Motor neuron (in vitro differentiated cells): ENCODE measurements around the gene BATF3. TPM values are rescaled to one million over a fixed set of nuclear protein-coding genes. Genes with fewer than 3 reads are reported as not detected.

Experiments used
- ATAC-seq, 8 experiments: fragments of 200-7000 bp; cut with Tn5 transposase; replicated peaks in 6 of 8; 2 replicates each; pipeline ENCODE4 v1.8.0; 2021; ENCODE audit warnings: mild to moderate bottlenecking in 8 of 8, moderate library complexity in 8 of 8
- H3K27ac ChIP-seq, 2 donors: fragments of 250-450 bp; sonication (Bioruptor Pico); 2 replicates each; pipeline ENCODE4 v1.9.0; 2021; ENCODE audit warnings: antibody characterized with exemption in 2 of 2, mild to moderate bottlenecking in 2 of 2, moderate library complexity in 1 of 2
- H3K4me1 ChIP-seq, 2 donors: fragments of 250-450 bp; sonication (Bioruptor Pico); replicated peaks in 1 of 2; 2 replicates each; pipeline ENCODE4 v1.6.1; 2021; ENCODE audit warnings: antibody characterized with exemption in 2 of 2, mild to moderate bottlenecking in 2 of 2, moderate library complexity in 1 of 2
- H3K4me3 ChIP-seq, 5 donors: fragments of 250-450 bp; sonication (Bioruptor Pico); 2 replicates each; pipeline ENCODE4 v1.9.0; 2021; ENCODE audit warnings: antibody characterized with exemption in 5 of 5, mild to moderate bottlenecking in 5 of 5, moderate library complexity in 4 of 5
- WGBS, 10 experiments: fragments of 450-650 bp; shearing (Covaris generic); methylation state at CpG; one replicate each; pipeline ENCODE4 v1.0.0; 2022; 5-methylcytosine and 5-hydroxymethylcytosine counted together
- in situ Hi-C, 9 experiments: fragments of 400-800 bp; cut with MboI; loops; one replicate each; pipeline ENCODE4 v1.15.0; 2021; ENCODE audit warnings: low sequenced_read_pairs in 9 of 9, low pct_unique_long_range_greater_than_20kb in 2 of 9; ENCODE audit not compliant: unreplicated experiment in 9 of 9
- total RNA-seq, 8 experiments: library from RNA; unstranded; fragments of 300-600 nt; gene quantifications; 2 replicates each; pipeline versions ENCODE4 v1.2.3 to v1.2.4, GENCODE V29; 2022

BATF3 gene
- total RNA-seq, 8 experiments from 2014 or later: 1.8 to 11.6 (median 2.8) TPM

DNA sequence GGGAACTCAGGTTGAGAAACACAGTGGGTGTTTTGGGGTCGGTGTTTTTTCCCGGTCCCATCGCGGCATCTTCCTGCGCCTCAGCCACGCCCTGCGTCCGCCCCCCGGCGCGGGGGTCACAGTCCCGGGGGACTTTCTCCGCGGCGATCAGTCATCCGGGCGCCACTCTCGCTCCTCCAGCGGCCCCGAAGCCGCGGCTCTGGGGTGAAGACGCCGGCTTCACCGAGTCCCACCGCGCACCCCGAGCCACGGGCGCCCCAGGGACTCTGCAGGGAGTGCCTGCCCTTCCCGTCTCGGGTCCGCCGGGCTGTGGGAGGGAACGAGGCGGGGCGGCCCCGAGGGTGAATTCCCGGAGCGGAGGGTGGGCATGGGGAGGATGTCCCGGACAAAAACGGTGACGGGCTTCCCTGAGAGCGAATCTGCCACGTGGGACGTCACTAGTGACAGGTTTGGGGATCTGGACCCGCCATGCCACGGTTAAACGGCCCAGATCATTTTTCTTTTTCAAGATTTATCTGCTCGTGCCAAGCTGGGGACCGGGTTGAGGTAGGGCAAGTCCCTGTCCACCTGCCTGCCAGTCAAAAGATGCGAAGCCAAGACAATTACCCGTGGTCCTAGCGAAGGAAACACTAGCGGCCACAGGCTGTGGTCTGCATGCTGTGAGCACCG is 717 bp upstream of the BATF3 start:
- Histone ChIP-seq H3K27ac (peak overlapping the region in 1 of 2 donors; percentile 27), H3K4me3 (peak overlapping the region; percentile 45 to 59 (median 58)), H3K4me1 (peaks cover 6 to 9% of the 10 kb centered on the region in 2 donors)
- in situ Hi-C loops: no loop called here
- 0 to 4% (median 2%) methylated on average over 1 to 16 of the region's 56 CpGs; no CpG with 5 or more reads in 6 of the 10 experiments for WGBS, 10 experiments
- peak; percentile 35 to 58 (median 47) for ATAC-seq

DNA sequence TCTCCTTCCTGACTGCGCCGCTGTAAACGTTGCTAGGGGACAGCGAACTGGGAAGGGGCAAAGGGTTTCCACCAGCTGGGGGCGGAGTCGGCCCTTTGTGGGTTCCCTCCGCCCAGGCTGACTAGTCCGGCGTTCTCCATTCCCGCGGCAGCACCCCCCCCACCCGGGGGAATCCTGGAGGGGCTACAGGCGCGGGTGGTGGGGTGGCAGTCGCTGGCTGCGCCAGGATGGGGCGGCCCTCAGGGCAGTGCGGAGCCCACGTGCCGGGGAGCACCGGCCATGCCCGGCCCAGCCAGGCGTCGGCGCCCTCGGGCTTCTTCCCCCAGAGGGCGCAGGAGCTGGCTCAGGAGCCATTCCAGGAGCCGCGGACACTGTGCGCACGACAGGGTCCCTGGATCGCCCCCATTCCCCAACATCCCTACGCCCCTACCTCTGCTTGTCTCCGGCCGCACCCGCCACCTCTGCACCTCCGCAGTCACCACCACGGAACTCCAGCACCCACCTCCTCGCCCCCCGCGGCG is 476 bp downstream of the BATF3 start:
- peak; percentile 60 to 81 (median 68) for ATAC-seq
- H3K4me1 ChIP-seq: peaks cover 6 to 9% of the 10 kb centered on the region in 2 donors
- no peak overlapping the region for H3K27ac ChIP-seq
- in situ Hi-C loops: no loop called here
- H3K4me3 ChIP-seq: peak overlapping the region; percentile 45 to 59 (median 58)
- 0 to 1% methylated on average over 3 to 16 of the region's 42 CpGs; no CpG with 5 or more reads in 8 of the 10 experiments for WGBS, 10 experiments

DNA sequence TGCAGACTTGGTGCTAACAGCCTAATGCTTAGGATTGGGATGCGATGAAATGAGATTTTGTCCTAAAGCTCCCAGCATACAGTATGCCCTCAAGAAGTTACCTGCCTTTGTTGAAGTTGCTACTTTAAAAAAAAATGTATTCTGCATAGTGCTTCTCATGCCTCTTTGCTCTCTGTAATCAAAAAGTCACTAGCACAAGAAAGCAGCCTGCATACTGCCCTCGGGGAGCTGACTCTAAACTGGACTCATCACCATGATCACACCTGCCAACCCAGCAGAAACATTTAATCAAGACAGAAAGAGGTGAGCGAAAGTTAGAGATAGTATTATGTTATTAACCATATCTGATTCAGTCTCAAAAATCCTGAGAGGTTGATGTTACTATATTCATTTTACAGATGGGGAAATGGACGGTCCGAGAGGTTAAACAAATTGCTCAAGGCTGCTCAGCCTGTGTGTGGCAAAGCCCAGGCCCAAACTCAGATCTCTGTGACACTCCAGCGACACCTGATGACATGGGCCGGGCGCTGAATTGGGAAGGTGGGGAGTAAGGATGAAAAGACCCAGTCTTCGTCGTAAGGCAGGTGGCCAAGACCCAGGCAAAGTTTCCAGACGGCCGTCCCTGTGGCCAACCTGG is 1.1 kb downstream of the BATF3 start:
- Histone ChIP-seq H3K4me3 (peak overlapping the region; percentile 45 to 59 (median 58)), H3K4me1 (peaks cover 6 to 9% of the 10 kb centered on the region in 2 donors), H3K27ac (no peak overlapping the region)
- ATAC-seq: no peak
- WGBS, 10 experiments: 40 to 100% (median 61%) methylated on average over 1 to 10 of the region's 12 CpGs; no CpG with 5 or more reads in 2 of the 10 experiments
- in situ Hi-C loops: no loop called here

DNA sequence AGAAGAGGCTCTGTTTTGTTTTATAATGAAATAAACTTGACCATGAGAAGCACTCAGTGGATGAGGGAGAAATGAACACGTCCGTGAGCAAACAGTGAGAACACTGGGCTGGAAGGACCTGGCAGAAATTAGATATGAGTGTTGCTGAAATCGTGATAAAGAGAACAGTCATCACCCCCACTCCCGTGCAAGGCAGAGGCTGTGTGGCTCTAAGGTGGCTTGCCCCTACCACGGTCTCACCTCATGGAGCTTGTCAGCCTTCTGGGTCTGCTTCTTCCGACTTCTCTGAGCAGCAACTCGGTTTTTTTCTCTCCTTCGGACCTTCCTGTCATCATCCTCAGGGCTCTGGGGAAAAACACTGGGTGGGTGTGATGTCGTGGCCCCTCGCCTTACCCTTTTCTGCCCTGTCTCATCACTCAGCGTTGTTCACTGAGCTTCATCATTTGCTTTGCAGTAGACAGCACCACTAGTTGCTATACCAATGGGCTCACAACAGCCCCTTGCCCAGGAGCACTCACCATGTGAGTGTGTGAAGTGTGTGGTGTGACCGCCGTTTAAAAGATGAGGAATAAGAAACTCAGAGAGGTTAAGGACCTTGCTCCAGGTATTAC is 2.8 kb downstream of the BATF3 start:
- ATAC-seq: no peak

DNA sequence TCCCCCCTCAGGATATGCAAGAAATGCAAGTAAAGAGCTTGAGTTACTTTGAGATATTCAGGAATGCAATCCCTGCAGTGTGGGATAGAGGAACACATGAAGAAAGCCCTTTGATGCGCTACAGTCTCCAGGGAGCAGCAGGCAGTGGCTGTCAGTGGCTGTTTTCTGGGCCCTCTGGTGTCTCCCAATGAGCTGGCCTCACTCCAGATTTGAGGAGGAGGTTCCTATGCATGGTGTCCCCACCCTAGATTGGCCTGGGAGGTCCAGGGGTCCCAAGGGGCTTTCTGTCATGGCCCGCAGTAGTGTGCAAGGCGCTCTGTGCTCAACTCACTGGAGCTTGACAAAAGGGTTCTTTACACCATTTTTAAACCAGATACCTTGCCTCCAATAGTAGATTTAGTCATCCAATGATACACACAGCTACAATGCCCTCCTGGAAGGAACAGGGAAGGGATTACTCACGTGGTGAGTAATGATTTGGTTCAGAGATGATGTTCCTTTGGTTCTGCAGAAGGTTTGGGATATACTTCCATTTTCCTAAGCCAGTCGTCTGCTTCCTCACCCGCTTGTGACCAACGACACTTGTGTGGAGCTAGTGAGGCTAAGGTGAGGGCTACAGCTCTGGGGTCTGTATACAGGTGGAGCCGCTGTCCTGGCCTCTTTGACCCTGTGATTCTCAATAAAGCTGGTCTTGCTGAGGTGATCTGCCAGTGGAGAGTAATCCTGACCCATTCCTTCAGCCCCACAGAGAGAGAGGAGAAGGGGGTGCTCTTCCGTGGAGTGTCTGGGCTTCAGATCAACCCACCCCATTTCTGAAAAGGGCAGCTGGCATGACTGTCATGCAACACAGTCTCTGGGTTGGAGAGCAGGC is 6.6 kb downstream of the BATF3 start:
- in situ Hi-C loops: no loop called here
- no peak overlapping the region for H3K27ac ChIP-seq
- H3K4me1 ChIP-seq: no peaks in the 10 kb centered on the region
- 72 to 94% (median 91%) methylated on average over 2 to 8 of the region's 9 CpGs; no CpG with 5 or more reads in 2 of the 10 experiments for WGBS, 10 experiments
- peak in 2 of 8 experiments; percentile 28 to 83 for ATAC-seq
- H3K4me3 ChIP-seq: no peak overlapping the region

More for the DNA sequence above, 2.8 kb downstream of the BATF3 start:
- Histone ChIP-seq H3K4me3 (no peak overlapping the region), H3K4me1 (peaks cover 6 to 9% of the 10 kb centered on the region in 2 donors), H3K27ac (no peak overlapping the region)
- in situ Hi-C loops: no loop called here
- WGBS, 10 experiments: 53 to 88% (median 79%) methylated on average over 2 to 13 of the region's 13 CpGs

DNA sequence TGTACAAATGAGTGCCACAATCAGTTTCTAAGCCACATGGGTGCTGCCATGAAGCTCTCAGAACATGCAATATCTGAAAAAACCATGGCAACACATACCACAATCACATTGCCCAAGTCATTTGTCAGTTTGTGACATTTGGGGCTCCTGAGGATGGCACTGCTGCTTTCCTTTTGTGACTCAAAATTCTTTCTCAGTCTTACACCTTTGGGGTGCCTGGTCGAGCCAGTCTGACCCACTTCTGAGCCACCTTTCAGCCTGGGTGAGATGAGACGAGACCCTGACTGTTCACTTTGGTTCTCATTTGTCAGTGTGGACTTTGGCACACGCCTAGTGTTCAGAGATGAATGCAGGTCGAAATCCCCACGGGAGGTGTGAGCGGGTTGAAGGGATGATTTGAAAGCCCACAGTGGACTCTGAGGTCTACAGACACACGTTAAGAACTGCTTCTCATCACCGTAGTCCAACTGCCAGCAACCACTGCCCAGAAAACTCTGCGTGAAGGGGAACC is 8.0 kb downstream of the BATF3 start:
- Histone ChIP-seq H3K4me3 (no peak overlapping the region), H3K27ac (no peak overlapping the region), H3K4me1 (no peaks in the 10 kb centered on the region)
- WGBS, 10 experiments: 43 to 86% (median 64%) methylated on average over 1 to 8 of the region's 9 CpGs; no CpG with 5 or more reads in 3 of the 10 experiments
- in situ Hi-C loops: no loop called here
- ATAC-seq: no peak

DNA sequence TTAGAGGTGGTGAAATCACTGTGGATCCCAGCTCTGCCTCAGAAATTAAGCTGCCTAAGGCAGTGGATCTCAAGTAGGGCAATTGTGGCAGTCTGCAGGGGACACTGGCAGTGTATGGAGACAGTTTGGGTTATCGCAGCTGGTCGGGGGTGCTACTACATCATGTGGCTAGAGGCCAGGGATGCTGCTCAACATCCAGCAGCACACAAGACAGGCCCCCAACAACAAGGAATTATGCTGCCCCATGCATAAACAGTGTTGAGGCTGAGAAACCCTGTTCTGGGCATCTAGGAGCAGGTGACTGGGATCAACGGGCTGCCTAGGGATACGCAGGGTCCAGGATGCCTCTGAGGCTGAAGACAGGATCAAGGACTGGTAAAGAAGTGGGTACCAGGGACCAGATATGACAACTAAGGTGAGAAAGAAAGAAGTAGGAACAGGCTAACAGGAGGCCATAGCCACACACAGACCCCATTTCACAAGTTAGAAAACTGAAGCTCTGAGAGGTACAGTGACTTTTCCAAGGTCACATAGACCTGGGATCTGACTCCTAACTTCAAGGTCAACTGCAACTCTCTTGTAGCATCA is 8.7 kb downstream of the BATF3 start:
- no peak overlapping the region for H3K27ac ChIP-seq
- no peaks in the 10 kb centered on the region for H3K4me1 ChIP-seq
- in situ Hi-C loops: no loop called here
- WGBS, 10 experiments: 40 to 100% (median 80%) methylated on average over 1 to 4 of the region's 4 CpGs; no CpG with 5 or more reads in 3 of the 10 experiments
- no peak overlapping the region for H3K4me3 ChIP-seq
- no peak for ATAC-seq

DNA sequence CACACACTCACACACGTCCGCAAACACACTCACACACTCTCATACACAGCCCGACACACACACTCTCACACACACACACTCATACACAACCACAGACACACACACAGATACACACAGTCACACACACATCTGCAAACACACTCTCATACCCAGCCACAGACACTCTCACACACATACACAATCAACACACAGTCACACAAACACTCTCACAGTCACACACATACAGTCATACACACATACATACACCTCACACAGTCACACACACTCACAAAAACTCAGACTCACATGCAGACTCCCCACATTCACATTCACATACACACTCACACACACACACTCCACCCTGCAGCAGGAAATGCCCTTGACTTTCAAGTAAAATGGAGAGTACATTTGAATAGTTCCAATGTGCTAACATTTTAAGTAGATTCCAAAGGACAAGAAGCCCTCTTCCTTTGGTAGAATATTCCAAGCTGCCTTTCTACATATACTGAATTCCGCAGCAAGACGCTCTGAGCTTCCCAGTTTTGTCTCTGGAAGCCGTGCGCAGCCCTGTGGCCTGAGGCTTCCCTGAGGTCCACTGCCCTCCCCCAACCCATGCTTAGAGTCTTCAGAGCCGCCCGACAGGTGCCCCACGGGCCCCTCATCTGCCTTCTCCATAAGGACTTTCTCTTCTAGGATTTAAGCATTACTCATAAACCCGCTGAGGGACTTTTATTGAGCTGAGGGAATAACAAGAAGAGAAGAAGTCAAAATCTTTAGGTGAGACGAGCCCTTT is 9.7 kb downstream of the BATF3 start:
- no peaks in the 10 kb centered on the region for H3K4me1 ChIP-seq
- peak in 2 of 8 experiments; percentile 15 to 52 for ATAC-seq
- in situ Hi-C loops: no loop called here
- no peak overlapping the region for H3K27ac ChIP-seq
- WGBS, 10 experiments: 47 to 82% (median 65%) methylated on average over 1 to 9 of the region's 12 CpGs; no CpG with 5 or more reads in 2 of the 10 experiments
- H3K4me3 ChIP-seq: no peak overlapping the region

DNA sequence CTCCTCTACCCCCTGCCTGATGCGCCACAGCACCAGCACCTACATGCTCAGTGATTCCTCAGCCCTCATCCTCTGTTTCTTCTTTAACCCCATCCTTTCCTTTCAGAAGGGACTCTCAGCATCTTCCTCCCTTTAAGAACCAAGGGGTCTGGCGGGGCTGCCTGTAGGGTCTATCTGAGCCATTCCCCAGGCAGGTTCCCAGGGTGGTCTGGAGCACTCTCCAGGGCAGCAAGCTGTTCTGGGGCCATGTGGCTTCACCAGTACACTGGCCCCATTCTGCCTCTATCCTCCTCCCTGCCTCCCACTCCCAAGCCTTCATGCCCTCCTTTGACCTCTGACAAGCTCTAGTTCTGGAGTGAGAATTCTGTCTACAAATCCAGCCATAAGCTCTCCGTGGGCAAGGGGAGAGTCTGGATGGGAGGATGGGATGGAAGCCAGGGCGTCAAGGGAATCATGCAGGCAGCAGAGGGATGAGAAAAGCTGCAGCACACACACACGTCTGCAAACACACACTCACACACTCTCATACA is 10.4 kb downstream of the BATF3 start:
- ATAC-seq: no peak
- 41 to 100% (median 71%) methylated on average over 1 to 5 of the region's 5 CpGs; no CpG with 5 or more reads in 3 of the 10 experiments for WGBS, 10 experiments
- H3K4me3 ChIP-seq: no peak overlapping the region
- no peak overlapping the region for H3K27ac ChIP-seq
- H3K4me1 ChIP-seq: no peaks in the 10 kb centered on the region
- in situ Hi-C loops: no loop called here

DNA sequence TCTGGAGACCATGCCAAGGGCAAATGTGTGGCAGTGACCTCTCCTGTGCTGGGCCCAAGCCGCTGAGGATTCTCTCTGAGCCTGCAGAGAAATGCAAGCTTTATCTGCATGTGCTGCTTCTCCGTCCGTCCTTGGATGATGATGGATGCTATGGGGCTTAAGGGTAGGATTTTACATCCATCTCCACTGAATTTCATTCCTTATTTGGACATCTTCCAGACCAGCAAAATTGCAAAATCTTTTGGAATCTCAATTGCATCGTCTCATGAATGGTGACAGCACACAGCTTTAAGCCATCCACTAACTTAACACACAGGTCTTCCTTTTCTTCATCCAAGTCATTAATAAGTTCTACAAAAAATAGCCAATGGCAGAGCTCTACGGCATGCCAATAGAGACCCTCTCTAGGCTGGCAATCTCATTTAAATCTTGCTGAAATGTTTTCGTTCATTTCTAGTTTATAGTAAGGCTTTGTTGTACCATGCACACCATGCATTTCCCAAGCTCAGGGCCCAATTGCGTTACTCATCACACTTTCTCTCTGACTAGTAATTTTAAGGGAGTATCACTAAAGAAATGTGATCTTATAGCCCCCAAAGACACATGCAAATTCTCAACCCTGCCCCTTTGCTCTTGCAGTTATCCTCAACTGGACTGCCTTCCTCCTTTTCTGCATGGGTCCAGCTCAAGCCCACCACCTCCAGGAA is 11.1 kb downstream of the BATF3 start:
- in situ Hi-C loops: no loop called here
- H3K4me3 ChIP-seq: no peak overlapping the region
- no peak overlapping the region for H3K27ac ChIP-seq
- H3K4me1 ChIP-seq: no peaks in the 10 kb centered on the region
- WGBS, 10 experiments: 15 to 96% (median 78%) methylated on average over 2 to 7 of the region's 7 CpGs
- ATAC-seq: peak in 1 of 8 experiments; percentile 43

DNA sequence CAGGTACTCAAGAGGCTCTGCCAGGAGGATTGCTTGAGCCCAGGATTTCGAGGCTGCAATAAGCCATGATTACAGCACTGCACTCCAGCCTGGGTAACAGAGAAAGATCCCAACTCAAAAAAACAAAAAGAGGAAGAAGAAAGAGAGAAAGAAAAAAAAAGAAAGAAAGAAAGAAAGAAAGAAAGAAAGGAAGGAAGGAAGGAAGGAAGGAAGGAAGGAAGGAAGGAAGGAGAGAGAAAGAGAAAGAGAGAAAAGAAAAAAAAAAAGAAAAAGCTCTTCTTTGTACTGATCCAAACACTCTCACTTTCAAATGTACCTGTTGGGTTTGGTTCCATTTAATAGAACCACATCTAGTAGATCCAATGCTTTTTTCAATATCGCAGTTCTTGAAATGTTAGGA is 11.8 kb downstream of the BATF3 start:
- WGBS, 10 experiments: 55 to 100% (median 76%) methylated on average over 1 to 2 of the region's 2 CpGs
- H3K4me1 ChIP-seq: no peaks in the 10 kb centered on the region
- ATAC-seq: no peak
- in situ Hi-C loops: no loop called here
- H3K27ac ChIP-seq: no peak overlapping the region
- no peak overlapping the region for H3K4me3 ChIP-seq
